ENCODE data around the gene CPAMD8. TPM values are rescaled to one million over a fixed set of nuclear protein-coding genes. Genes with fewer than 3 reads are reported as not detected.

CPAMD8 gene
- total and polyA plus RNA-seq, 2 of the 8 experiments (the other 6 are each of a cell fraction or from before 2014, with no cell fraction given) = 6.1 to 9.2 TPM

GRCh38 chr19:16894080-16894479, 132.5 kb downstream of the CPAMD8 start:
- no peaks in the 10 kb centered on the region for H3K9me3 ChIP-seq (ENCODE audit: insufficient read depth in 2 of 2, low read depth in 1 of 2, low read length in 1 of 2)
- H4K8ac ChIP-seq (ENCODE audit: extremely low read depth, insufficient read depth, low read length) = no peak overlapping the region
- no peaks in the 10 kb centered on the region for H4K20me1 ChIP-seq (replicated peaks in 1 of 2; ENCODE audit: control insufficient read depth in 1 of 2, insufficient read depth in 2 of 2, low read length in 2 of 2)
- no peak for FAIRE-seq
- H3K4me2 ChIP-seq (ENCODE audit: insufficient read depth in 1 of 2, low read depth in 2 of 2, low read length in 2 of 2) = no peak overlapping the region
- H3K4ac ChIP-seq (replicated peaks; ENCODE audit: insufficient read length, low read depth, low read length) = no peak overlapping the region
- POLR2A ChIA-PET (ENCODE audit: partially characterized antibody) = no interaction called here
- no peaks in the 10 kb centered on the region for H3K79me1 ChIP-seq (ENCODE audit: low read depth, low read length)
- no peak overlapping the region for H2BK12ac ChIP-seq (ENCODE audit: low read depth, low read length)
- TF ChIP-seq NANOG (IDR thresholded peaks at IDR 0.05; ENCODE audit: insufficient read depth, low read depth, low read length, poor library complexity, severe bottlenecking) (no peak), TEAD4 (IDR thresholded peaks at IDR 0.05; ENCODE audit: low read depth, low read length) (no peak), EP300 (IDR thresholded peaks at IDR 0.05; ENCODE audit: borderline replicate concordance in 1 of 2, low read depth in 2 of 2, low read length in 2 of 2) (no peak), USF2 (IDR thresholded peaks at IDR 0.05; ENCODE audit: low read length) (no peak), KDM4A (IDR thresholded peaks at IDR 0.05; ENCODE audit: low read depth, low read length, severe bottlenecking) (no peak), HDAC6 (IDR thresholded peaks at IDR 0.05; ENCODE audit: low read depth, low read length) (no peak), EZH2 (IDR thresholded peaks at IDR 0.05; ENCODE audit: low read depth, low read length, severe bottlenecking) (no peak), CREB1 (IDR thresholded peaks at IDR 0.05) (no peak), SP4 (IDR thresholded peaks at IDR 0.05; ENCODE audit: low read length) (no peak), E2F6 (IDR thresholded peaks at IDR 0.05) (no peak)
- no peak overlapping the region for H4K91ac ChIP-seq (replicated peaks; ENCODE audit: insufficient read length, low read length)
- no peak overlapping the region for H2BK5ac ChIP-seq (ENCODE audit: low read depth, low read length)
- no peak for DNase-seq (ENCODE audit: low read depth in 1 of 2, low spot score in 2 of 2)
- no peak overlapping the region for H3K9ac ChIP-seq (replicated peaks in 1 of 4; ENCODE audit: extremely low read depth in 1 of 4, low read depth in 3 of 4, low read length in 3 of 4)
- no peak overlapping the region for H2BK20ac ChIP-seq (ENCODE audit: low read length)
- H3K56ac ChIP-seq (replicated peaks; ENCODE audit: insufficient read length, low read depth, low read length) = no peak overlapping the region
- WGBS, 2 experiments (ENCODE audit: extremely low coverage in 1 of 2, insufficient coverage in 1 of 2, insufficient read length in 1 of 2, insufficient replicate concordance in 2 of 2, low coverage in 1 of 2, low lambda C conversion rate in 2 of 2, missing lambda C conversion rate in 1 of 2) = 78% methylated on average over 7 of the region's 7 CpGs; no CpG with 5 or more reads in 1 of the 2 experiments
- H3K4me3 ChIP-seq (ENCODE audit: extremely low read depth in 1 of 4, insufficient read depth in 2 of 4, low read depth in 3 of 4, low read length in 4 of 4) = no peak overlapping the region
- no peak overlapping the region for H3K14ac ChIP-seq (ENCODE audit: insufficient read length)
- H2AFZ ChIP-seq (ENCODE audit: low read length) = no peak overlapping the region
- H3K18ac ChIP-seq (ENCODE audit: extremely low read depth, low read length) = no peak overlapping the region
- H3K79me2 ChIP-seq (ENCODE audit: control insufficient read depth in 1 of 2, insufficient read depth in 2 of 2, low read length in 2 of 2) = no peaks in the 10 kb centered on the region
- H3K23ac ChIP-seq (ENCODE audit: insufficient read length) = no peak overlapping the region
- no peak overlapping the region for H2BK15ac ChIP-seq (ENCODE audit: low read length)
- no peak overlapping the region for H2BK120ac ChIP-seq (replicated peaks; ENCODE audit: low read depth, low read length)
- peaks cover 0 to 16% (median 8%) of the 10 kb centered on the region in 4 experiments; a peak in 5 of 7 replicates for H3K27me3 ChIP-seq (replicated peaks in 1 of 4; ENCODE audit: control insufficient read depth in 3 of 4, extremely low read depth in 1 of 4, insufficient read depth in 3 of 4, low read length in 3 of 4)
- H4K5ac ChIP-seq (ENCODE audit: insufficient read length, low read depth, low read length) = no peak overlapping the region
- H3K23me2 ChIP-seq (ENCODE audit: low read depth, low read length) = peaks cover 12% of the 10 kb centered on the region; the same call in 1 of the 2 replicates
- no peak overlapping the region for H3K27ac ChIP-seq (ENCODE audit: low read depth, low read length)
- CTCF ChIA-PET (ENCODE audit: partially characterized antibody) = interaction anchor here (1.9 kb wide), 1 partner anchor 115 kb away, joined by 4 read pairs; no protein-coding TSS in a partner anchor
- H3K36me3 ChIP-seq (ENCODE audit: control insufficient read depth in 2 of 4, insufficient read depth in 4 of 4, low read length in 3 of 4) = no peaks in the 10 kb centered on the region
- no peak overlapping the region for H2AK5ac ChIP-seq (ENCODE audit: low read depth, low read length)
- H3K4me1 ChIP-seq (replicated peaks in 1 of 4; ENCODE audit: control insufficient read depth in 3 of 4, insufficient read depth in 4 of 4, low read length in 3 of 4) = peaks cover 0 to 3% (median 1%) of the 10 kb centered on the region in 4 experiments; a peak in 2 of 7 replicates

All from H1 (cell line).